DND-41 (cell line): ENCODE results near the gene TET3.
"Not testable (repeated sequence)": the region's sequence is repeated elsewhere in the genome, so short reads cannot be mapped to it uniquely, and the experiment has no call there.

Experiments used
- ATAC-seq: fragments of 200-7000 bp; cut with Tn5 transposase; 3 replicates; pipeline ENCODE4 v1.9.1; 2021; ENCODE audit warnings: low read depth; ENCODE audit not compliant: insufficient read depth
- DNase-seq: peaks from one replicate; pipeline ENCODE4 v3.0.0-alpha.2; 2020
- H2AFZ ChIP-seq: 2 replicates; pipeline ENCODE4 v1.6.0; 2012; ENCODE audit warnings: low read depth, low read length
- H3K27ac ChIP-seq: 2 replicates; pipeline ENCODE4 v1.5.1; 2012; ENCODE audit warnings: low read length, inconsistent platforms
- H3K27me3 ChIP-seq: fragments of 200-600 bp; sonication (generic); 2 replicates; pipeline ENCODE4 v1.6.0; 2012; ENCODE audit warnings: low read length, mild to moderate bottlenecking, inconsistent platforms; ENCODE audit not compliant: insufficient read depth, poor library complexity
- H3K36me3 ChIP-seq: 2 replicates; pipeline ENCODE4 v1.5.1; 2012; ENCODE audit warnings: low read length, inconsistent platforms; ENCODE audit not compliant: insufficient read depth
- H3K4me1 ChIP-seq: 2 replicates; pipeline ENCODE4 v1.5.1; 2012; ENCODE audit warnings: mild to moderate bottlenecking, low read length; ENCODE audit not compliant: insufficient read depth
- H3K4me2 ChIP-seq: 2 replicates; pipeline ENCODE4 v1.6.0; 2012; ENCODE audit warnings: mild to moderate bottlenecking, moderate library complexity, low read length, inconsistent platforms; ENCODE audit not compliant: insufficient read depth
- H3K4me3 ChIP-seq, 2 experiments: fragments of 200-600 bp in 1 of 2; shearing (Covaris generic) in 1 of 2; 2 replicates each; pipeline ENCODE4 v1.5.1; 2012 to 2016; ENCODE audit warnings: inconsistent platforms in 2 of 2, low read length in 2 of 2, mild to moderate bottlenecking in 2 of 2, low read depth in 1 of 2, moderate library complexity in 1 of 2
- H3K79me2 ChIP-seq: 2 replicates; pipeline ENCODE4 v1.6.0; 2012; ENCODE audit warnings: low read length, inconsistent platforms; ENCODE audit not compliant: insufficient read depth
- H3K9ac ChIP-seq: 2 replicates; pipeline ENCODE4 v1.6.0; 2012; ENCODE audit warnings: low read depth, mild to moderate bottlenecking, inconsistent platforms, low read length, moderate library complexity
- H3K9me3 ChIP-seq: 2 replicates; pipeline ENCODE4 v1.5.1; 2012; ENCODE audit warnings: low read length, moderate library complexity, mild to moderate bottlenecking, inconsistent platforms; ENCODE audit not compliant: insufficient read depth, severe bottlenecking
- H4K20me1 ChIP-seq: 2 replicates; pipeline ENCODE4 v1.6.0; 2012; ENCODE audit warnings: low read length; ENCODE audit not compliant: insufficient read depth
- EZH2 ChIP-seq: IDR thresholded peaks from 3 replicates; pipeline ENCODE4 v1.6.1; 2012; ENCODE audit warnings: borderline replicate concordance, low read depth, mild to moderate bottlenecking, moderate library complexity, low read length, inconsistent platforms; ENCODE audit not compliant: severe bottlenecking
- TF ChIP-seq, protein P1 (sequence below): IDR thresholded peaks from 2 replicates; pipeline ENCODE4 v1.5.1; 2012; ENCODE audit warnings: borderline replicate concordance, low read length, moderate library complexity, mild to moderate bottlenecking; ENCODE audit not compliant: poor library complexity, severe bottlenecking; ENCODE audit errors: extremely low read depth

Gene TET3

DNA sequence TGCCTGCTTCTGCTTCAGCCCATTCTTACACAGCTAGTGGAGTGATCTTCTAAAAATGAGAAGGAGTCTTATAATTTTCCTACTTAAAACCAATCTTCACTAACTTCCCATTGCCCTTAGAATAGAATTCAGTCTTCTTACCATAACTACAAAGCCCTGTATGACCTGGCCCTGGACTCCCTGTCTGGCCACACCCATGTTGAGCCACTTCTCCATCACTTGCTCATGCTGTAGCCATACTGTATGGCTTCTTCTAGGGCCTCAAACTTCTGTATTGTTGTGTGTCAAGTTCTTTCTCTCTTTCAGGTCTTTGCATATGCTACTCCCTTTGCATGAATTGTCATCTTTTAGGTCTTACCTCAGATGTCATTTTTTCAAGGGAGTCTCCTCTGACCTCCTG, 46.8 kb upstream of the TET3 start:
- Histone ChIP-seq H2AFZ (no peak overlapping the region), H3K27ac (no peak overlapping the region), H3K27me3 (no peaks in the 10 kb centered on the region), H3K4me1 (no peaks in the 10 kb centered on the region), H3K4me2 (no peak overlapping the region), H3K36me3 (peaks cover 70% of the 10 kb centered on the region), H3K79me2 (peaks cover 98% of the 10 kb centered on the region), H4K20me1 (peaks cover 64% of the 10 kb centered on the region; the same call in 1 of the 2 replicates), H3K9me3 (no peaks in the 10 kb centered on the region), H3K9ac (no peak overlapping the region), H3K4me3 (no peak overlapping the region)
- TF ChIP-seq, protein P1, sequence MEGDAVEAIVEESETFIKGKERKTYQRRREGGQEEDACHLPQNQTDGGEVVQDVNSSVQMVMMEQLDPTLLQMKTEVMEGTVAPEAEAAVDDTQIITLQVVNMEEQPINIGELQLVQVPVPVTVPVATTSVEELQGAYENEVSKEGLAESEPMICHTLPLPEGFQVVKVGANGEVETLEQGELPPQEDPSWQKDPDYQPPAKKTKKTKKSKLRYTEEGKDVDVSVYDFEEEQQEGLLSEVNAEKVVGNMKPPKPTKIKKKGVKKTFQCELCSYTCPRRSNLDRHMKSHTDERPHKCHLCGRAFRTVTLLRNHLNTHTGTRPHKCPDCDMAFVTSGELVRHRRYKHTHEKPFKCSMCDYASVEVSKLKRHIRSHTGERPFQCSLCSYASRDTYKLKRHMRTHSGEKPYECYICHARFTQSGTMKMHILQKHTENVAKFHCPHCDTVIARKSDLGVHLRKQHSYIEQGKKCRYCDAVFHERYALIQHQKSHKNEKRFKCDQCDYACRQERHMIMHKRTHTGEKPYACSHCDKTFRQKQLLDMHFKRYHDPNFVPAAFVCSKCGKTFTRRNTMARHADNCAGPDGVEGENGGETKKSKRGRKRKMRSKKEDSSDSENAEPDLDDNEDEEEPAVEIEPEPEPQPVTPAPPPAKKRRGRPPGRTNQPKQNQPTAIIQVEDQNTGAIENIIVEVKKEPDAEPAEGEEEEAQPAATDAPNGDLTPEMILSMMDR: no peak
- TF ChIP-seq EZH2: no peak
- ATAC-seq (no peak), DNase-seq (no peak)

DNA sequence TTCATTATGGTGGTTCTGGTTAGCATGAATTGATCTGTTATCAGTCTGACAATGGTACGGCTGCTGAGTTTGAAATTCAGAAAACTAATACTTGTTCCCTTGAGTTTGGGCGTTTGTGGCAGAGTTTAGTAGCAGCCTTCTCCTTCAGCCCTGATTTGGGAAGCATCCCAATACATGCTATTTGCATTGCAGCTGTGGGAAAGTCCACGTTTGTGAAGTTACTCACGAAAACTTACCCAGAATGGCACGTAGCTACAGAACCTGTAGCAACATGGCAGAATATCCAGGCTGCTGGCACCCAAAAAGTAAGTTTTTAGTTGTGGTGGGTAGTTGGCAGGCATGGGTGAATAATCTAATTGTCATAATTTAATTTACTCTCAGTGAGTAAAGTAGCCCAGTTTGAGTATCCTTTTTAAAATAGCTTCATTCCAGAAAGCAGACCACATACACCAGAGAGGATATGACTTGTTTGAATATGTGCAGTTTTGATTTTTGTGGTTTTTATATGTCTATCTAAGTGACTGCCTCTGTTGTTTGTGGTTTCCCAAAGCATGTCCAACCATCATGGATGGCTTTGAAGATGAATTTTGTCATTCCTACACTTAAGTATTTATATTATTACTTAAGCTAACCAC, 45.9 kb upstream of the TET3 start:
- DNase-seq (no peak), ATAC-seq (peak; percentile 71)
- Histone ChIP-seq H3K4me1 (no peaks in the 10 kb centered on the region), H2AFZ (no peak overlapping the region), H3K79me2 (peaks cover 98% of the 10 kb centered on the region), H3K27me3 (no peaks in the 10 kb centered on the region), H3K4me2 (no peak overlapping the region), H4K20me1 (peaks cover 59% of the 10 kb centered on the region; the same call in 1 of the 2 replicates), H3K36me3 (peaks cover 78% of the 10 kb centered on the region), H3K4me3 (no peak overlapping the region), H3K9ac (no peak overlapping the region), H3K9me3 (no peaks in the 10 kb centered on the region), H3K27ac (no peak overlapping the region)
- no peak for TF ChIP-seq EZH2

DNA sequence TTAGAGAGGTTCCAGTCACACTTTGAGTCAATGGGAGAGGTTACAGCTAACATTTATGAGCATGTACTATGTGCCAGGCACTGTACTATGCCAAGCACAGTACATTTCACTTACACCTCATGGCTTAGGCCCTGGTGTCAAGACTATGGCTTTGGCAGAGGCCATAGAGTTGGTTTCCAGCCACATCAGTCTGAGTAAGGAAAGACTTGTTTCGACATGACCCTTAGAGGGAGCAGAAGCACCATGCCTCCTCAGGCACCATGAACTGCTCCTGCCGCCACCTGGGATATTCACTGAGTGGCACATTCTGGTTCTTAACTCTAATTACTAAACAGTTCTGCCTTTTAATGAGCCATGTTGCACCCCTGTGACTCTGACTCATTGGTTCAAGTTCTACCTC, 45.3 kb upstream of the TET3 start:
- Histone ChIP-seq H3K4me3 (no peak overlapping the region), H3K4me1 (no peaks in the 10 kb centered on the region), H3K9ac (no peak overlapping the region), H3K4me2 (no peak overlapping the region), H3K9me3 (no peaks in the 10 kb centered on the region), H3K27me3 (no peaks in the 10 kb centered on the region), H3K36me3 (peaks cover 79% of the 10 kb centered on the region), H3K27ac (no peak overlapping the region), H4K20me1 (peaks cover 58% of the 10 kb centered on the region), H2AFZ (no peak overlapping the region), H3K79me2 (peaks cover 98% of the 10 kb centered on the region)
- TF ChIP-seq, protein P1: peak; percentile 31
- TF ChIP-seq EZH2: no peak
- ATAC-seq (peak; percentile 57; the same call in 2 of the 3 replicates), DNase-seq (no peak)

DNA sequence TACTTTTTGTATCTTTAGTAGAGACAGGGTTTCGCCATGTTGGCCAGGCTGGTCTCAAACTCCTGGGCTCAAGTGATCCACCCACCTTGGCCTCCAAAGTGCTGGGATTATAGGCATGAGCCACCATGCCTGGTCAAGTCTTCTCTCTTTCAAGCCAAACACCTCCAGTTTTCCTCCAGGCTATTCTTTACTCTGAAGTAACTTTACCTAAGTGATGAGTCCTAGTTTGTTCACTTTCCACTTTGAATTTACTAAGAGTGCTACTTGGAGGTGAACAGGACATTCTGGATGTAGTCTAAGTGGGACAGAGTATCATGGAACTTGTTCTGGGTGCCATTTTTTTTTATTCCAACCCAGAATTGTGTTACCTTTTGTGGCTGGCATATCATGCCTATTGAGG, 44.6 kb upstream of the TET3 start:
- peaks cover 84% of the 10 kb centered on the region for H3K36me3 ChIP-seq

More for the DNA sequence above, 44.6 kb upstream of the TET3 start:
- H3K9ac ChIP-seq, H3K4me2 ChIP-seq, H3K27me3 ChIP-seq, H3K27ac ChIP-seq, DNase-seq, H2AFZ ChIP-seq, ATAC-seq, H3K9me3 ChIP-seq, H3K4me1 ChIP-seq, H3K4me3 ChIP-seq: not testable (repeated sequence)
- Histone ChIP-seq H3K79me2 (peaks cover 98% of the 10 kb centered on the region), H4K20me1 (peaks cover 63% of the 10 kb centered on the region)
